ENCODE measurements around the gene C2orf68.

C2orf68 gene

DNA sequence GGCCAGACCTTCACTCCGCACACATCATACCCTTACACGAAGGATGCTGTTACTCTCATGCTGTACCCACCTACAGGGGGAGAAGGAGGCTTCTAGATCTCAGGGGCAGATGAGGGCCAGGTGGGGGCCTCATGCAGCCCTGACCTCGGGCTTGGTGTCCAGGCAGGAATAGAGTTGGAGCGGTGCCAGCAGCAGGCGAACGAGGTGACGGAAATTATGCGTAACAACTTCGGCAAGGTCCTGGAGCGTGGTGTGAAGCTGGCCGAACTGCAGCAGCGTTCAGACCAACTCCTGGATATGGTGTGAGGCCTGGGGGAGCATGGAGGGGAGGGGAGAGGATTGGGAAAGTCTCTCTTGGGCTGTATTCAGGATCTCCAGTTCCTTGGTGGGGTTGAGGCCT is 20.3 kb downstream of the C2orf68 start:
- Histone ChIP-seq H3K4me1 (ENCODE audit: control insufficient read depth, insufficient read depth, low read length) (0 out of 2 replicates have a peak, but pooled peaks cover 1% of the 10 kb centered on the region), H3K4me3 (ENCODE audit: low read depth, low read length) (no peak overlapping the region), H3K9me3 (ENCODE audit: control insufficient read depth, insufficient read depth, low read depth, low read length) (no peaks in the 10 kb centered on the region), H3K36me3 (ENCODE audit: control insufficient read depth in 2 of 2, insufficient read depth in 1 of 2, low read length in 2 of 2) (peaks cover 0 to under 1% of the 10 kb centered on the region in 2 experiments; a peak in 1 of 3 replicates), H3K27ac (ENCODE audit: extremely low read depth, low read depth, low read length) (no peak overlapping the region)
- ChIA-PET CTCF (interaction anchor here (0.5 kb wide), 1 partner anchor 22 kb away, joined by 4 read pairs; no protein-coding TSS in a partner anchor), POLR2A (interaction anchor here (1.2 kb wide), 1 partner anchor 14 kb away, joined by 6 read pairs; the partner anchor contains the start of gene VAMP8)
- TF ChIP-seq ZNF169 (tag by site-specific recombination; IDR thresholded peaks at IDR 0.05), result no peak
- no peak for TF ChIP-seq SP3 (tag by site-specific recombination; IDR thresholded peaks at IDR 0.05)
- TF ChIP-seq ZNF777 (tag by site-specific recombination; IDR thresholded peaks at IDR 0.05; ENCODE audit: borderline replicate concordance), result no peak
- TF ChIP-seq BCL11A (tag by site-specific recombination; IDR thresholded peaks at IDR 0.05; ENCODE audit: low read depth), result no peak
- TF ChIP-seq SCRT1 (tag by site-specific recombination; IDR thresholded peaks at IDR 0.05; ENCODE audit: borderline replicate concordance), result no peak
- TF ChIP-seq ZNF768 (tag by site-specific recombination; IDR thresholded peaks at IDR 0.05), result no peak
- TF ChIP-seq, protein P1, sequence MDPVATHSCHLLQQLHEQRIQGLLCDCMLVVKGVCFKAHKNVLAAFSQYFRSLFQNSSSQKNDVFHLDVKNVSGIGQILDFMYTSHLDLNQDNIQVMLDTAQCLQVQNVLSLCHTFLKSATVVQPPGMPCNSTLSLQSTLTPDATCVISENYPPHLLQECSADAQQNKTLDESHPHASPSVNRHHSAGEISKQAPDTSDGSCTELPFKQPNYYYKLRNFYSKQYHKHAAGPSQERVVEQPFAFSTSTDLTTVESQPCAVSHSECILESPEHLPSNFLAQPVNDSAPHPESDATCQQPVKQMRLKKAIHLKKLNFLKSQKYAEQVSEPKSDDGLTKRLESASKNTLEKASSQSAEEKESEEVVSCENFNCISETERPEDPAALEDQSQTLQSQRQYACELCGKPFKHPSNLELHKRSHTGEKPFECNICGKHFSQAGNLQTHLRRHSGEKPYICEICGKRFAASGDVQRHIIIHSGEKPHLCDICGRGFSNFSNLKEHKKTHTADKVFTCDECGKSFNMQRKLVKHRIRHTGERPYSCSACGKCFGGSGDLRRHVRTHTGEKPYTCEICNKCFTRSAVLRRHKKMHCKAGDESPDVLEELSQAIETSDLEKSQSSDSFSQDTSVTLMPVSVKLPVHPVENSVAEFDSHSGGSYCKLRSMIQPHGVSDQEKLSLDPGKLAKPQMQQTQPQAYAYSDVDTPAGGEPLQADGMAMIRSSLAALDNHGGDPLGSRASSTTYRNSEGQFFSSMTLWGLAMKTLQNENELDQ (tag by site-specific recombination; IDR thresholded peaks at IDR 0.05; ENCODE audit: low read depth), result no peak
- TF ChIP-seq, protein P2, sequence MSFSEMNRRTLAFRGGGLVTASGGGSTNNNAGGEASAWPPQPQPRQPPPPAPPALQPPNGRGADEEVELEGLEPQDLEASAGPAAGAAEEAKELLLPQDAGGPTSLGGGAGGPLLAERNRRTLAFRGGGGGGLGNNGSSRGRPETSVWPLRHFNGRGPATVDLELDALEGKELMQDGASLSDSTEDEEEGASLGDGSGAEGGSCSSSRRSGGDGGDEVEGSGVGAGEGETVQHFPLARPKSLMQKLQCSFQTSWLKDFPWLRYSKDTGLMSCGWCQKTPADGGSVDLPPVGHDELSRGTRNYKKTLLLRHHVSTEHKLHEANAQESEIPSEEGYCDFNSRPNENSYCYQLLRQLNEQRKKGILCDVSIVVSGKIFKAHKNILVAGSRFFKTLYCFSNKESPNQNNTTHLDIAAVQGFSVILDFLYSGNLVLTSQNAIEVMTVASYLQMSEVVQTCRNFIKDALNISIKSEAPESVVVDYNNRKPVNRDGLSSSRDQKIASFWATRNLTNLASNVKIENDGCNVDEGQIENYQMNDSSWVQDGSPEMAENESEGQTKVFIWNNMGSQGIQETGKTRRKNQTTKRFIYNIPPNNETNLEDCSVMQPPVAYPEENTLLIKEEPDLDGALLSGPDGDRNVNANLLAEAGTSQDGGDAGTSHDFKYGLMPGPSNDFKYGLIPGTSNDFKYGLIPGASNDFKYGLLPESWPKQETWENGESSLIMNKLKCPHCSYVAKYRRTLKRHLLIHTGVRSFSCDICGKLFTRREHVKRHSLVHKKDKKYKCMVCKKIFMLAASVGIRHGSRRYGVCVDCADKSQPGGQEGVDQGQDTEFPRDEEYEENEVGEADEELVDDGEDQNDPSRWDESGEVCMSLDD (tag by site-specific recombination; IDR thresholded peaks at IDR 0.05), result no peak
- TF ChIP-seq ZBTB44 (tag by site-specific recombination; IDR thresholded peaks at IDR 0.05), result no peak
- no peak for TF ChIP-seq ZNF501 (tag by site-specific recombination; IDR thresholded peaks at IDR 0.05)
- TF ChIP-seq ZNF560 (tag by site-specific recombination; IDR thresholded peaks at IDR 0.05; ENCODE audit: borderline replicate concordance), result no peak
- no peak for TF ChIP-seq ZNF621 (tag by site-specific recombination; IDR thresholded peaks at IDR 0.05)
- TF ChIP-seq, protein P3, sequence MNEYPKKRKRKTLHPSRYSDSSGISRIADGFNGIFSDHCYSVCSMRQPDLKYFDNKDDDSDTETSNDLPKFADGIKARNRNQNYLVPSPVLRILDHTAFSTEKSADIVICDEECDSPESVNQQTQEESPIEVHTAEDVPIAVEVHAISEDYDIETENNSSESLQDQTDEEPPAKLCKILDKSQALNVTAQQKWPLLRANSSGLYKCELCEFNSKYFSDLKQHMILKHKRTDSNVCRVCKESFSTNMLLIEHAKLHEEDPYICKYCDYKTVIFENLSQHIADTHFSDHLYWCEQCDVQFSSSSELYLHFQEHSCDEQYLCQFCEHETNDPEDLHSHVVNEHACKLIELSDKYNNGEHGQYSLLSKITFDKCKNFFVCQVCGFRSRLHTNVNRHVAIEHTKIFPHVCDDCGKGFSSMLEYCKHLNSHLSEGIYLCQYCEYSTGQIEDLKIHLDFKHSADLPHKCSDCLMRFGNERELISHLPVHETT (tag by site-specific recombination; IDR thresholded peaks at IDR 0.05), result no peak

DNA sequence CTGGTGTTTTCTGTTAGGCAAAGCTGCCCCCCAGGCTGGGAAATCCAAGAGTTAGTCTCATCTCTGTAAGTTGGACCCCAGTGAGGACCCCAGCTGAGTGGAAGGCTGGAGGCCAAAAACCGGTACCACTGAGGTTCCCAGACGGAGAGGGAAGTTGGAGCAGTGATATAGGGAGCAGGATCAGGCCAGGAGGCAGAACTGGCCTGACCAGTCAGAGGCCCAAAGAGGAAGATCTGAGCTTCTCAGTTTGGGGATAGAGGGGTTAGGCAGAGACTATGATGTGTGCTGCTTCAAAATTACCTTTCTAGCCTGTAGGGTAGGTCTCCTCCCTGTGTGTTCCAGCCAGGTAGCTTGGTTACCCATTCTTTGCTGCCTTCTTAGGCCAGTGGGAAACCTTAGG is 20.9 kb downstream of the C2orf68 start:
- ChIA-PET POLR2A (interaction anchor here (1.2 to 1.4 kb wide), 2 partner anchors 14 to 30 kb away, joined by 3 to 6 read pairs; partner anchors contain the start of genes GGCX and VAMP8), CTCF (no interaction called here)
- H3K4me3 ChIP-seq (ENCODE audit: low read depth, low read length), result no peak overlapping the region

More for the DNA sequence above, 20.9 kb downstream of the C2orf68 start:
- H3K27ac ChIP-seq (ENCODE audit: extremely low read depth, low read depth, low read length), result no peak overlapping the region
- TF ChIP-seq ZNF138 (tag by site-specific recombination; IDR thresholded peaks at IDR 0.05; ENCODE audit: borderline replicate concordance) (no peak), KLF1 (tag by site-specific recombination; IDR thresholded peaks at IDR 0.05) (no peak), ZNF530 (tag by site-specific recombination; IDR thresholded peaks at IDR 0.05; ENCODE audit: low read depth) (no peak), ZBTB7A (tag by site-specific recombination; IDR thresholded peaks at IDR 0.05; ENCODE audit: low read depth) (no peak), ZNF121 (tag by site-specific recombination; IDR thresholded peaks at IDR 0.05) (no peak), ZNF335 (tag by site-specific recombination; conservative IDR thresholded peaks at IDR 0.05) (no peak), ZFP69B (tag by site-specific recombination; IDR thresholded peaks at IDR 0.05) (no peak)
- TF ChIP-seq, protein P4, sequence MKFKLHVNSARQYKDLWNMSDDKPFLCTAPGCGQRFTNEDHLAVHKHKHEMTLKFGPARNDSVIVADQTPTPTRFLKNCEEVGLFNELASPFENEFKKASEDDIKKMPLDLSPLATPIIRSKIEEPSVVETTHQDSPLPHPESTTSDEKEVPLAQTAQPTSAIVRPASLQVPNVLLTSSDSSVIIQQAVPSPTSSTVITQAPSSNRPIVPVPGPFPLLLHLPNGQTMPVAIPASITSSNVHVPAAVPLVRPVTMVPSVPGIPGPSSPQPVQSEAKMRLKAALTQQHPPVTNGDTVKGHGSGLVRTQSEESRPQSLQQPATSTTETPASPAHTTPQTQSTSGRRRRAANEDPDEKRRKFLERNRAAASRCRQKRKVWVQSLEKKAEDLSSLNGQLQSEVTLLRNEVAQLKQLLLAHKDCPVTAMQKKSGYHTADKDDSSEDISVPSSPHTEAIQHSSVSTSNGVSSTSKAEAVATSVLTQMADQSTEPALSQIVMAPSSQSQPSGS (tag by site-specific recombination; IDR thresholded peaks at IDR 0.05; ENCODE audit: low read depth), result no peak
- H3K4me1 ChIP-seq (ENCODE audit: control insufficient read depth, insufficient read depth, low read length), result no peaks in the 10 kb centered on the region
- H3K36me3 ChIP-seq (ENCODE audit: control insufficient read depth in 2 of 2, insufficient read depth in 1 of 2, low read length in 2 of 2), result no peaks in the 10 kb centered on the region
- H3K9me3 ChIP-seq (ENCODE audit: control insufficient read depth, insufficient read depth, low read depth, low read length), result no peaks in the 10 kb centered on the region

All from HEK293 (cell line).